OCI-LY7 (cell line): Measurements from ENCODE around the gene CALHM5.

Experiments used
- CTCF ChIP-seq: fragments of 200-600 bp; sonication (generic); conservative IDR thresholded peaks from 2 replicates; pipeline ENCODE4 v1.5.1; 2014; ENCODE audit warnings: mild to moderate bottlenecking, antibody characterized with exemption, low read length, moderate library complexity, mixed read lengths
- EZH2phosphoT487 ChIP-seq: fragments of 200-600 bp; sonication (generic); IDR thresholded peaks from 2 replicates; pipeline ENCODE4 v1.6.1; 2018; ENCODE audit warnings: low read depth, borderline replicate concordance, mild to moderate bottlenecking, mixed run types, antibody characterized with exemption, low read length, moderate library complexity, mixed read lengths

DNA sequence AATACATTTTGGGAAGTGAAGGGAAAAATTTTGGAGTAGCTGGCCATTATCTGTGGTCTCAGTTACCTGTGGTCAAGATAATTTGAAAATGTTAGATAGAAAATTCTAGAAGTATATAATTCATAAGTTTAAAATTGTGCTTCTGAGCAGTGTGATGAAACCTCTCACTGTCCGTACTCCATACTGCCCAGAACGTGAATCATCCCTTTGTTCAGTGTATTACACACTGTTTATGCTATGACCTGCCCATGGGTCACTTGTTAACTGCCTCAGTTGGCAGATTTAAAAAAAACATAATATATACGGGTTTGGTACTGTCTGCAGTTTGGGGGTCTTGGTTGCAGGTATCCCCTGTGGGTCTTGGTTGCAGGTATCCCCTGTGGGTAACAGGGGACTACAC, 4.1 kb upstream of the CALHM5 start:
- TF ChIP-seq CTCF (no peak), EZH2phosphoT487 (no peak)
